IMR-90 (cell line): Measurements from ENCODE around the gene CNOT3. TPM values are rescaled to one million over a fixed set of nuclear protein-coding genes. Genes with fewer than 3 reads are reported as not detected.
A peak's percentile ranks its signal among the peaks of the same experiment; 100 is the strongest.

Experiments
- ATAC-seq: fragments of 200-7000 bp; cut with Tn5 transposase; 2 replicates; pipeline ENCODE4 v1.9.1; 2020; ENCODE audit warnings: low read depth, mild to moderate bottlenecking, moderate library complexity
- BruUV-seq: library from RNA; stranded (reverse); fragments of 400-500 nt; replicated peaks from 2 replicates; lab custom pipeline; 2021; lab: Mats Ljungman, UMichigan
- CTCF ChIA-PET: fragments of 300-600 bp; formaldehyde crosslinking; extraction: SDS; loops from one replicate; lab custom pipeline; 2021; ENCODE audit warnings: antibody characterized with exemption; lab: Yijun Ruan, JAX
- POLR2A ChIA-PET: fragments of 300-600 bp; sonication (Branson Sonifier 250); formaldehyde crosslinking; loops from one replicate; lab custom pipeline; 2022; ENCODE audit warnings: antibody characterized with exemption; ENCODE audit not compliant: unreplicated experiment; lab: Charles Lee
- DNase-seq: peaks from one replicate; pipeline ENCODE4 v3.0.0; 2013
- H2AFZ ChIP-seq: replicated peaks from 2 replicates; pipeline ENCODE3; 2013; ENCODE audit warnings: low read length, mild to moderate bottlenecking; ENCODE audit not compliant: poor library complexity
- H2AK5ac ChIP-seq: 2 replicates; pipeline ENCODE4 v1.6.1; 2013; ENCODE audit warnings: low read depth, low read length, inconsistent platforms
- H2AK9ac ChIP-seq: replicated peaks from 2 replicates; pipeline ENCODE3; 2013; ENCODE audit warnings: mild to moderate bottlenecking, low read depth, low read length, moderate library complexity; ENCODE audit not compliant: poor library complexity
- H2BK120ac ChIP-seq: 2 replicates; pipeline ENCODE4 v1.6.1; 2013; ENCODE audit warnings: low read depth, low read length, inconsistent platforms
- H2BK15ac ChIP-seq: 3 replicates; pipeline ENCODE4 v1.6.1; 2013; ENCODE audit warnings: low read depth, low read length, inconsistent platforms
- H2BK20ac ChIP-seq: 2 replicates; pipeline ENCODE4 v1.6.1; 2013; ENCODE audit warnings: low read depth, mild to moderate bottlenecking, inconsistent platforms, low read length, moderate library complexity
- H2BK5ac ChIP-seq: 2 replicates; pipeline ENCODE4 v1.6.1; 2013; ENCODE audit warnings: mild to moderate bottlenecking, low read depth, low read length, inconsistent platforms; ENCODE audit not compliant: poor library complexity, severe bottlenecking
- H3K14ac ChIP-seq: replicated peaks from 2 replicates; pipeline ENCODE4 v1.6.1; 2013; ENCODE audit warnings: low read depth, low read length, inconsistent platforms
- H3K18ac ChIP-seq: 2 replicates; pipeline ENCODE4 v1.6.1; 2013; ENCODE audit warnings: low read depth, low read length, control low read depth
- H3K23ac ChIP-seq: 2 replicates; pipeline ENCODE4 v1.6.1; 2013; ENCODE audit warnings: low read depth, low read length, inconsistent platforms
- H3K27ac ChIP-seq: 2 replicates; pipeline ENCODE4 v1.5.1; 2013; ENCODE audit warnings: mild to moderate bottlenecking, control low read depth, low read length; ENCODE audit not compliant: insufficient read depth
- H3K27me3 ChIP-seq: 2 replicates; pipeline ENCODE4 v1.6.1; 2013; ENCODE audit warnings: low read length; ENCODE audit not compliant: control insufficient read depth, insufficient read depth
- H3K36me3 ChIP-seq: 2 replicates; pipeline ENCODE4 v1.6.1; 2013; ENCODE audit warnings: low read length, mixed read lengths; ENCODE audit not compliant: control insufficient read depth, insufficient read depth
- H3K4ac ChIP-seq: 2 replicates; pipeline ENCODE4 v1.6.1; 2013; ENCODE audit warnings: low read depth, low read length, inconsistent platforms
- H3K4me1 ChIP-seq: 2 replicates; pipeline ENCODE4 v1.6.1; 2013; ENCODE audit warnings: low read length, mixed read lengths; ENCODE audit not compliant: control insufficient read depth, insufficient read depth
- H3K4me2 ChIP-seq: 2 replicates; pipeline ENCODE4 v1.6.1; 2013; ENCODE audit warnings: low read depth, mild to moderate bottlenecking, control low read depth, low read length, moderate library complexity
- H3K4me3 ChIP-seq: 2 replicates; pipeline ENCODE4 v1.5.1; 2013; ENCODE audit warnings: low read depth, mild to moderate bottlenecking, control low read depth, low read length, moderate library complexity; ENCODE audit not compliant: insufficient read depth
- H3K56ac ChIP-seq: 2 replicates; pipeline ENCODE4 v1.6.1; 2013; ENCODE audit warnings: low read length, inconsistent platforms; ENCODE audit not compliant: insufficient read depth; ENCODE audit errors: extremely low read depth
- H3K79me1 ChIP-seq, 2 experiments: 2 replicates each; pipeline ENCODE4 v1.6.1; 2013; ENCODE audit warnings: low read length in 2 of 2, inconsistent platforms in 1 of 2, low read depth in 1 of 2
- H3K9ac ChIP-seq: 2 replicates; pipeline ENCODE4 v1.6.1; 2013; ENCODE audit warnings: low read depth, low read length, control low read depth
- H3K9me1 ChIP-seq: 2 replicates; pipeline ENCODE4 v1.6.1; 2013; ENCODE audit warnings: low read length, inconsistent platforms; ENCODE audit not compliant: insufficient read depth
- H3K9me3 ChIP-seq: 2 replicates; pipeline ENCODE4 v1.6.1; 2013; ENCODE audit warnings: low read length; ENCODE audit not compliant: control insufficient read depth, insufficient read depth
- H4K20me1 ChIP-seq: 2 replicates; pipeline ENCODE4 v1.6.1; 2013; ENCODE audit warnings: low read length, inconsistent platforms; ENCODE audit not compliant: insufficient read depth
- H4K5ac ChIP-seq: 2 replicates; pipeline ENCODE4 v1.6.1; 2013; ENCODE audit warnings: mild to moderate bottlenecking, low read depth, low read length, control low read depth
- H4K8ac ChIP-seq, 2 experiments: 2 replicates each; pipeline ENCODE4 v1.6.1; 2013; ENCODE audit warnings: low read depth in 2 of 2, low read length in 2 of 2, control low read depth in 1 of 2, inconsistent platforms in 1 of 2
- H4K91ac ChIP-seq: 2 replicates; pipeline ENCODE4 v1.6.1; 2013; ENCODE audit warnings: low read depth, low read length, inconsistent platforms; ENCODE audit not compliant: insufficient read depth
- CEBPB ChIP-seq: IDR thresholded peaks from 2 replicates; pipeline ENCODE4 v1.6.1; 2012; ENCODE audit warnings: low read depth, low read length, improper control_type of control experiment
- CHD1 ChIP-seq: IDR thresholded peaks from 2 replicates; pipeline ENCODE4 v1.6.1; 2012; ENCODE audit warnings: low read depth, low read length, improper control_type of control experiment
- FOS ChIP-seq: fragments of 150-350 bp; IDR thresholded peaks from 2 replicates; pipeline ENCODE4 v1.6.1; 2016; ENCODE audit warnings: low read depth, low read length
- NFE2L2 ChIP-seq: fragments of 150-350 bp; IDR thresholded peaks from 2 replicates; pipeline ENCODE4 v1.6.1; 2016; ENCODE audit warnings: low read depth, mild to moderate bottlenecking, low read length
- POLR2A ChIP-seq: IDR thresholded peaks from 2 replicates; pipeline ENCODE4 v1.6.1; 2012; ENCODE audit warnings: mild to moderate bottlenecking, low read depth, low read length
- RCOR1 ChIP-seq: IDR thresholded peaks from 2 replicates; pipeline ENCODE4 v1.6.1; 2012; ENCODE audit warnings: mild to moderate bottlenecking, low read length, improper control_type of control experiment; ENCODE audit not compliant: insufficient replicate concordance
- WGBS, 2 experiments: methylation state at CpG; one replicate each; pipeline versions ENCODE4 v1.1.5 to v1.1.7; 2013; ENCODE audit warnings: missing lambda C conversion rate in 2 of 2; ENCODE audit not compliant: insufficient read length in 1 of 2; ENCODE audit errors: extremely low coverage in 2 of 2; 5-methylcytosine and 5-hydroxymethylcytosine counted together
- dilution Hi-C: fragments of 300-500 bp; cut with HindIII; formaldehyde crosslinking; loops from one replicate; pipeline ENCODE4 v1.14.3; 2018; ENCODE audit warnings: low sequenced_read_pairs; ENCODE audit not compliant: unreplicated experiment
- in situ Hi-C: fragments of 300-500 bp; cut with MboI; formaldehyde crosslinking; loops from 3 replicates; pipeline ENCODE4 v1.14.3; 2019; ENCODE audit warnings: low sequenced_read_pairs, inconsistent platforms, mixed read lengths
- intact Hi-C: fragments of 100-400 bp; cut with micrococcal nuclease; formaldehyde crosslinking; loops from 2 replicates; pipeline ENCODE4 v1.10.0; 2022
- polyA plus RNA-seq, 3 experiments: library from polyadenylated mRNA; depleted of rRNA; stranded (reverse); fragments of >200 nt; gene quantifications; 2 replicates each; pipeline ENCODE4 v1.2.3, GENCODE V29; 2012; ENCODE audit warnings: low replicate concordance in 1 of 3
- total RNA-seq: library from RNA; depleted of rRNA; stranded (reverse); fragments of >200 nt; gene quantifications from 2 replicates; pipeline ENCODE4 v1.2.3, GENCODE V29; 2012

CNOT3 gene
- total and polyA plus RNA-seq, 2 of the 4 experiments (the other 2 are of a cell fraction) = 5.4 to 26.7 TPM

GRCh38 chr19:54189735-54190502 lies 52.4 kb downstream of the CNOT3 start (continued):
- TF ChIP-seq RCOR1 (no peak), CHD1 (no peak), FOS (no peak), CEBPB (no peak)

- H3K27ac ChIP-seq = peak overlapping the region; percentile 93
- H2AK9ac ChIP-seq = peak overlapping the region; percentile 97
- H3K14ac ChIP-seq = peak overlapping the region; percentile 94
- H3K56ac ChIP-seq = peak overlapping the region; percentile 90; the same call in 1 of the 2 replicates
- H3K79me1 ChIP-seq = peaks cover 21 to 45% of the 10 kb centered on the region in 2 experiments; a peak in 3 of 4 replicates
- ChIA-PET POLR2A (interaction anchor here (0.6 to 2.3 kb wide), 3 partner anchors 10 to 240 kb away, joined by 3 to 10 read pairs (median 6); partner anchors contain the start of gene RPS9), CTCF (no interaction called here)
- ATAC-seq (peak; percentile 65), DNase-seq (peak; percentile 99)
- H3K27me3 ChIP-seq = no peaks in the 10 kb centered on the region
- intact Hi-C loops (loop anchor here (2.0 kb wide), 1 partner anchor 20 kb away; no protein-coding TSS in a partner anchor), dilution Hi-C loops (no loop called here), in situ Hi-C loops (no loop called here)
- peaks cover 3% of the 10 kb centered on the region; the same call in 1 of the 2 replicates for H3K9me1 ChIP-seq
- H3K4me1 ChIP-seq = peaks cover 5% of the 10 kb centered on the region
- peaks cover 16% of the 10 kb centered on the region for H4K20me1 ChIP-seq
- no TSS peak for BruUV-seq
- H4K91ac ChIP-seq = peak overlapping the region; percentile 93
- peak overlapping the region; percentile 94 for H3K23ac ChIP-seq
- peak overlapping the region; percentile 96 for H2AFZ ChIP-seq
- peak overlapping the region; percentile 96 for H2BK5ac ChIP-seq
- no peak overlapping the region; the same call in 1 of the 2 replicates for H4K5ac ChIP-seq
- peak overlapping the region; percentile 70 for H3K4me3 ChIP-seq
- H3K18ac ChIP-seq = no peak overlapping the region; the same call in 1 of the 2 replicates
- 0% methylated on average over 21 of the region's 56 CpGs; no CpG with 5 or more reads in 1 of the 2 experiments for WGBS, 2 experiments
- H3K9ac ChIP-seq = peak overlapping the region; percentile 88
- H3K4me2 ChIP-seq = peak overlapping the region; percentile 75
- peak overlapping the region; percentile 96 for H3K4ac ChIP-seq
- peak overlapping the region; percentile 91; the same call in 1 of the 3 replicates for H2BK15ac ChIP-seq
- peaks cover 15% of the 10 kb centered on the region for H3K36me3 ChIP-seq
- TF ChIP-seq NFE2L2 (no peak), POLR2A (peak; percentile 14; the same call in 1 of the 2 replicates), CEBPB (0 out of 2 replicates have a peak, but pooled peaks have one; percentile 24)
- H2BK120ac ChIP-seq = peak overlapping the region; percentile 88
- no peaks in the 10 kb centered on the region for H3K9me3 ChIP-seq
- H2BK20ac ChIP-seq = peak overlapping the region; percentile 59; the same call in 1 of the 2 replicates
- H2AK5ac ChIP-seq = no peak overlapping the region
- H4K8ac ChIP-seq = peak overlapping the region; percentile 62 to 99
Measured at GRCh38 chr19:54190503-54191010, 53.0 kb downstream of the CNOT3 start.
